ENCODE results near the gene ZBTB2. TPM values are rescaled to one million over a fixed set of nuclear protein-coding genes. Genes with fewer than 3 reads are reported as not detected.

The ZBTB2 gene
- total RNA-seq, 2 donors from 2014 or later: 11.4 to 15.2 TPM

DNA sequence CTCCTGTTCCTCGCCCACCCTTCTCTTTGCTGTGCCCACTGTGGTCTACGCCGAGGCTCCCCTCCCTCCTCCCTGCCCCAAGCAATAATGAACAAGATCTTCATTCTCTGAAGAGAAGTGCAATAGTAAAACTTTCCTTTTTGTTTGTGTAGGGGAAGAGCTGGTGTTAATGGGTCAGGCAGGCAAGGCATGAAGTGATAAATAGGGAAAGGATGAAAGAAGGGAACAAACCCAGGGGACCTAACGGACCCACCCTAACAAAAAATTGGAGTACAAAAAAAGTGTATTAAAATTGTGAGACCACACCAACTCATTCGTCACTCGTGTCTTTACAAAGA, 66.9 kb downstream of the ZBTB2 start:
- no peaks in the 10 kb centered on the region for H3K4me1 ChIP-seq (ENCODE audit: control insufficient read depth, insufficient read depth, low read length)
- Mint-ChIP-seq H3K9me3 (no peaks in the 10 kb centered on the region), H3K36me3 (ENCODE audit: low read depth) (peaks cover 6% of the 10 kb centered on the region), H3K4me3 (no peak overlapping the region), H3K4me1 (peaks cover 14% of the 10 kb centered on the region), H3K27ac (no peak overlapping the region), H3K27me3 (ENCODE audit: insufficient read depth) (peaks cover 15% of the 10 kb centered on the region)
- no peaks in the 10 kb centered on the region for H3K9me3 ChIP-seq (ENCODE audit: control insufficient read depth, low read length)
- no peak overlapping the region for H3K27ac ChIP-seq (ENCODE audit: low read depth, low read length)
- H3K4me3 ChIP-seq (ENCODE audit: low read length): no peak overlapping the region
- WGBS, 2 experiments (ENCODE audit: insufficient coverage in 1 of 2, insufficient read length in 1 of 2): 57 to 83% methylated on average over 2 to 6 of the region's 6 CpGs
- H3K9ac ChIP-seq (ENCODE audit: extremely low read depth, low read length, poor library complexity, severe bottlenecking): no peak overlapping the region
- H3K36me3 ChIP-seq (ENCODE audit: control insufficient read depth, insufficient read depth, low read length): no peaks in the 10 kb centered on the region
- peaks cover 13% of the 10 kb centered on the region for H3K27me3 ChIP-seq (ENCODE audit: control insufficient read depth, insufficient read depth, low read length, poor library complexity, severe bottlenecking)
- DNase-seq: no peak
- TF ChIP-seq, protein P1, sequence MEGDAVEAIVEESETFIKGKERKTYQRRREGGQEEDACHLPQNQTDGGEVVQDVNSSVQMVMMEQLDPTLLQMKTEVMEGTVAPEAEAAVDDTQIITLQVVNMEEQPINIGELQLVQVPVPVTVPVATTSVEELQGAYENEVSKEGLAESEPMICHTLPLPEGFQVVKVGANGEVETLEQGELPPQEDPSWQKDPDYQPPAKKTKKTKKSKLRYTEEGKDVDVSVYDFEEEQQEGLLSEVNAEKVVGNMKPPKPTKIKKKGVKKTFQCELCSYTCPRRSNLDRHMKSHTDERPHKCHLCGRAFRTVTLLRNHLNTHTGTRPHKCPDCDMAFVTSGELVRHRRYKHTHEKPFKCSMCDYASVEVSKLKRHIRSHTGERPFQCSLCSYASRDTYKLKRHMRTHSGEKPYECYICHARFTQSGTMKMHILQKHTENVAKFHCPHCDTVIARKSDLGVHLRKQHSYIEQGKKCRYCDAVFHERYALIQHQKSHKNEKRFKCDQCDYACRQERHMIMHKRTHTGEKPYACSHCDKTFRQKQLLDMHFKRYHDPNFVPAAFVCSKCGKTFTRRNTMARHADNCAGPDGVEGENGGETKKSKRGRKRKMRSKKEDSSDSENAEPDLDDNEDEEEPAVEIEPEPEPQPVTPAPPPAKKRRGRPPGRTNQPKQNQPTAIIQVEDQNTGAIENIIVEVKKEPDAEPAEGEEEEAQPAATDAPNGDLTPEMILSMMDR (conservative IDR thresholded peaks at IDR 0.05): peak; percentile 20

DNA sequence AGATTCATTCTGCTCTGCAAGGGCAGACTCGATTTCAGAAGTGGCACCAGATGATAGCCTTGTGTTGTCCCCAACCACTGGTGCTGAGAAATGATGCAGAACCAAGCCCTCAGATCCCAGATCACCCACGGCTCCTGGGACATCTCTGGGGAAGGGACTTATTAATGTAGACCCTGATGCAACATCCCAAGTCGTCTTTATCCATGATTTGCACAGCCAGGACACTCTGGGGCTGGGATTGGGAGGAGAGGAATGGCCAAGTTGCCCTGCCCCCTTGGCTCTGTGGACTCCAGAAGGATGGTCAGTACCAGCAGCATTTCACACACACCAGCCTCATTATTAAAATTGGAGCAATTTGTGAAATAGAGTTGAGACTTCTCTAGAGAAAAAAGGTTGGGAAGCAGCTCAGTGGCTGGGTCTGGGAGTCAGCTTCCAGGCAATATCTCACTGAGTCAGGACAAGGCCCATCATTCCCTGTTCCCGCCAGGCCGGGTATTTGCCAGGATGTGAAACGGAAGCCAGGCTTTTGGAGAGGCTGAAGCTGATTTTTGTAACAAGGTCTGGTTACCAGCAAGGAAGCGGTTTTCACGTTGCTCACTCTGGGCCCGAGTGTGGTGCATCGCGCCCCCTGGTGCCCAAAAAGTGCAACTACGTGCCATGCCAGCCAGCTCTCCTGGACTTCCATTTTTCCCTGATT, 67.4 kb downstream of the ZBTB2 start:
- WGBS, 2 experiments (ENCODE audit: insufficient coverage in 1 of 2, insufficient read length in 1 of 2): 26 to 36% methylated on average over 8 to 12 of the region's 12 CpGs
- Histone ChIP-seq H3K4me3 (ENCODE audit: low read length) (no peak overlapping the region), H3K9me3 (ENCODE audit: control insufficient read depth, low read length) (no peaks in the 10 kb centered on the region), H3K36me3 (ENCODE audit: control insufficient read depth, insufficient read depth, low read length) (no peaks in the 10 kb centered on the region), H3K4me1 (ENCODE audit: control insufficient read depth, insufficient read depth, low read length) (no peaks in the 10 kb centered on the region), H3K27ac (ENCODE audit: low read depth, low read length) (no peak overlapping the region), H3K27me3 (ENCODE audit: control insufficient read depth, insufficient read depth, low read length, poor library complexity, severe bottlenecking) (peaks cover 13% of the 10 kb centered on the region), H3K9ac (ENCODE audit: extremely low read depth, low read length, poor library complexity, severe bottlenecking) (no peak overlapping the region)
- Mint-ChIP-seq H3K36me3 (ENCODE audit: low read depth) (peaks cover 6% of the 10 kb centered on the region), H3K9me3 (no peaks in the 10 kb centered on the region), H3K27me3 (ENCODE audit: insufficient read depth) (peaks cover 15% of the 10 kb centered on the region), H3K4me3 (no peak overlapping the region), H3K4me1 (peaks cover 14% of the 10 kb centered on the region), H3K27ac (no peak overlapping the region)
- DNase-seq: peak; percentile 96
- TF ChIP-seq, protein P1 (conservative IDR thresholded peaks at IDR 0.05): peak; percentile 97

DNA sequence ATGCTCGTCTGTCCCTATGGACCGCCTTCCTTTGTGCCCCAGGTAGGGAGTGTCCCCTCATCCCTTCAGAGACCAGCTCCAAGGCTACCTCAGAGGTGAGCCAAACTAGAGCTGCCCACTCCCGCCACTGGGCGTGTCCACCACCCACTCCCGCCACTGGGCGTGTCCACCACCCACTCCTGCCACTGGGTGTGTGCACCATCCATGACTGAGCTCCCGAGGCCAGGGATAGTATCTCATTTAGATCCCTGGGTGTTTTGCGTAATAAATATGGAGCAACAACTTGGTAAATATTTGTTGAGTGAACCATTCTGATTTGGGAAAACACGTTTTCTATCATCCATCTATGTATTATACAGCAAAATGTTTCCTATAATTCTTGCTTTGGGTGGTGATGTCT, 68.8 kb downstream of the ZBTB2 start:
- no peaks in the 10 kb centered on the region for H3K9me3 ChIP-seq (ENCODE audit: control insufficient read depth, low read length)
- no peak for DNase-seq
- no peak overlapping the region for H3K27ac ChIP-seq (ENCODE audit: low read depth, low read length)
- peaks cover 14% of the 10 kb centered on the region for H3K4me1 Mint-ChIP-seq
- H3K4me3 ChIP-seq (ENCODE audit: low read length): no peak overlapping the region
- H3K9me3 Mint-ChIP-seq: peaks cover 1% of the 10 kb centered on the region
- peaks cover 13% of the 10 kb centered on the region for H3K27me3 ChIP-seq (ENCODE audit: control insufficient read depth, insufficient read depth, low read length, poor library complexity, severe bottlenecking)
- H3K9ac ChIP-seq (ENCODE audit: extremely low read depth, low read length, poor library complexity, severe bottlenecking): no peak overlapping the region
- WGBS, 2 experiments (ENCODE audit: insufficient coverage in 1 of 2, insufficient read length in 1 of 2): 94 to 100% methylated on average over 1 to 8 of the region's 9 CpGs
- no peaks in the 10 kb centered on the region for H3K36me3 ChIP-seq (ENCODE audit: control insufficient read depth, insufficient read depth, low read length)
- peaks cover 8% of the 10 kb centered on the region for H3K36me3 Mint-ChIP-seq (ENCODE audit: low read depth)
- peaks cover 15% of the 10 kb centered on the region for H3K27me3 Mint-ChIP-seq (ENCODE audit: insufficient read depth)
- TF ChIP-seq, protein P1 (conservative IDR thresholded peaks at IDR 0.05): no peak
- no peak overlapping the region for H3K4me3 Mint-ChIP-seq
- peaks cover 3% of the 10 kb centered on the region for H3K4me1 ChIP-seq (ENCODE audit: control insufficient read depth, insufficient read depth, low read length)
- no peak overlapping the region for H3K27ac Mint-ChIP-seq

All from endodermal cell (in vitro differentiated cells).